ENCODE data around the gene MAP4.

DNA sequence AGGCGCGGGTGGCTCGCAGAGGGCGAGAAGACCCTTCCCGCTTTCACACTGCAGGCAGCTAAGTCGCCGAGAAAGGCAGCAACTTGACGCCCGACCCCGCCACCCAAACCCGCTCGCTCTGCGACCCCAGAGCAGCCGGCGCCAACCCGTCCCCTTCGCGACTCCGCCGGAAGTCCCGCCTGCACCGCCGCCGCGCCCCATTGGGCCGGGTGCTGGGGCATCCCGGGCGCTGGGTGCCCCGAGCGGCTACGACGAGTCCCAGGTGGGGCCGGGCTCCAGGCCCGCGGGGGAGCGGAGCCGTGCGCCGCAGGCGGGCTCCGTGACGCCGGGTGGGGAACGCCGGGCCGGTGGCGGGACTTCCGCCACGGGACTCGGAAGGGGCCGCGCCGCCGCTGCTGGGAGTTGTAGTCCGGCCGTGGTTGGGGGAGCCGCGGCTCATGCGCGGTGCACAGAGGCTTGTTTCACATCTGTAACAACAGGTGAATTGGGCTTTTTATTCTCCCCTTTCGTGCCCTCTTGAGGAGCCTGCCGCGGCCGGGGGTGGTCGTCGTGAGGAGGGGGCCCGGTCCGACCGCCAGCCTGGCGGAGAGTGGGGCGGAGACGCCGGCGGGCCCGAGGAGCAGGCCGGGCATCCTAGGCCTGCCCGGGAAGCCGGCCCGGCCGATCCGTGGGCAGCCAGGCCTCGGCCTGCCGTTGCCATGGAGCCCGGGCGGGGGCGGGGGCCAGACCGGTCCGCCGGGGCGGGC, 213.3 kb downstream of the MAP4 start, which contains the start of gene DHX30:
- TF ChIP-seq, protein P1, sequence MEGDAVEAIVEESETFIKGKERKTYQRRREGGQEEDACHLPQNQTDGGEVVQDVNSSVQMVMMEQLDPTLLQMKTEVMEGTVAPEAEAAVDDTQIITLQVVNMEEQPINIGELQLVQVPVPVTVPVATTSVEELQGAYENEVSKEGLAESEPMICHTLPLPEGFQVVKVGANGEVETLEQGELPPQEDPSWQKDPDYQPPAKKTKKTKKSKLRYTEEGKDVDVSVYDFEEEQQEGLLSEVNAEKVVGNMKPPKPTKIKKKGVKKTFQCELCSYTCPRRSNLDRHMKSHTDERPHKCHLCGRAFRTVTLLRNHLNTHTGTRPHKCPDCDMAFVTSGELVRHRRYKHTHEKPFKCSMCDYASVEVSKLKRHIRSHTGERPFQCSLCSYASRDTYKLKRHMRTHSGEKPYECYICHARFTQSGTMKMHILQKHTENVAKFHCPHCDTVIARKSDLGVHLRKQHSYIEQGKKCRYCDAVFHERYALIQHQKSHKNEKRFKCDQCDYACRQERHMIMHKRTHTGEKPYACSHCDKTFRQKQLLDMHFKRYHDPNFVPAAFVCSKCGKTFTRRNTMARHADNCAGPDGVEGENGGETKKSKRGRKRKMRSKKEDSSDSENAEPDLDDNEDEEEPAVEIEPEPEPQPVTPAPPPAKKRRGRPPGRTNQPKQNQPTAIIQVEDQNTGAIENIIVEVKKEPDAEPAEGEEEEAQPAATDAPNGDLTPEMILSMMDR (IDR thresholded peaks at IDR 0.05) = peak in 1 of 4 experiments; percentile 23
- peak; percentile 77 to 86 for TF ChIP-seq POLR2A (IDR thresholded peaks at IDR 0.05)

Data from gastroesophageal sphincter (tissue), 3 donors.